Lower leg skin (tissue), 4 donors: Measurements from ENCODE around the gene MAX. TPM values are rescaled to one million over a fixed set of nuclear protein-coding genes. Genes with fewer than 3 reads are reported as not detected.

Experiments
- DNase-seq, 2 donors: peaks; one replicate each; pipeline ENCODE4 v3.0.0-alpha.2; 2019; ENCODE audit warnings: low spot score in 2 of 2
- H3K4me3 ChIP-seq: fragments of 200-600 bp; sonication (generic); 2 replicates; pipeline ENCODE4 v1.5.1; 2017; ENCODE audit warnings: mild to moderate bottlenecking, low read depth; ENCODE audit not compliant: poor library complexity, severe bottlenecking
- CTCF ChIP-seq, 3 donors: fragments of 450-650 bp; IDR thresholded peaks; one replicate each; pipeline ENCODE4 v1.5.1; 2016; ENCODE audit warnings: antibody characterized with exemption in 3 of 3, mild to moderate bottlenecking in 3 of 3, moderate library complexity in 2 of 3
- POLR2A ChIP-seq, 2 donors: fragments of 450-650 bp; IDR thresholded peaks; one replicate each; pipeline ENCODE4 v1.6.1; 2016 to 2017; ENCODE audit warnings: antibody characterized with exemption in 2 of 2, mild to moderate bottlenecking in 1 of 2, moderate library complexity in 1 of 2
- WGBS, 2 donors: methylation state at CpG; one replicate each; pipeline ENCODE4 v1.1.5; 2018; 5-methylcytosine and 5-hydroxymethylcytosine counted together
- intact Hi-C: fragments of 100-400 bp; cut with DNase I; formaldehyde crosslinking; loops from one replicate; pipeline ENCODE4 v1.15.0; 2023; ENCODE audit warnings: low total_unique reads
- total RNA-seq, 4 donors: library from RNA; depleted of rRNA; stranded (reverse); fragments of >200 nt; gene quantifications; one replicate each; pipeline ENCODE4 v1.1.0, GENCODE V29; 2016

MAX gene
- total RNA-seq, 4 donors from 2014 or later = 61.0 to 126 (median 65.6) TPM

- no peak for DNase-seq
- intact Hi-C loops = no loop called here
- WGBS, 2 donors = 68 to 72% methylated on average over 2 of the region's 2 CpGs
- no peak overlapping the region for H3K4me3 ChIP-seq
- TF ChIP-seq POLR2A (IDR thresholded peaks at IDR 0.05) (no peak), CTCF (IDR thresholded peaks at IDR 0.05) (no peak)
These were observed 21.2 kb downstream of the MAX start for GRCh38 chr14:65080960-65081747.

GRCh38 chr14:65079768-65080167, 22.5 kb downstream of the MAX start:
- WGBS, 2 donors = 72 to 83% methylated on average over 5 of the region's 5 CpGs
- intact Hi-C loops = no loop called here
- DNase-seq = no peak
- no peak for TF ChIP-seq CTCF (IDR thresholded peaks at IDR 0.05)
- no peak for TF ChIP-seq POLR2A (IDR thresholded peaks at IDR 0.05)
- H3K4me3 ChIP-seq = no peak overlapping the region

GRCh38 chr14:65079201-65079600, 23.1 kb downstream of the MAX start:
- WGBS, 2 donors = 46 to 70% methylated on average over 6 of the region's 6 CpGs
- TF ChIP-seq POLR2A (IDR thresholded peaks at IDR 0.05) = no peak
- no peak for TF ChIP-seq CTCF (IDR thresholded peaks at IDR 0.05)
- intact Hi-C loops = no loop called here
- no peak for DNase-seq
- no peak overlapping the region for H3K4me3 ChIP-seq

- no peak for DNase-seq
- intact Hi-C loops = no loop called here
- TF ChIP-seq POLR2A (IDR thresholded peaks at IDR 0.05) = no peak
- TF ChIP-seq CTCF (IDR thresholded peaks at IDR 0.05) = no peak
These were observed 25.0 kb downstream of the MAX start for GRCh38 chr14:65077318-65077717.

GRCh38 chr14:65075628-65076325, 26.5 kb downstream of the MAX start:
- intact Hi-C loops = no loop called here
- H3K4me3 ChIP-seq = no peak overlapping the region
- TF ChIP-seq CTCF (IDR thresholded peaks at IDR 0.05) (no peak), POLR2A (IDR thresholded peaks at IDR 0.05) (no peak)
- DNase-seq = no peak
- WGBS, 2 donors = 85 to 87% methylated on average over 17 of the region's 17 CpGs

More at GRCh38 chr14:65077318-65077717, 25.0 kb downstream of the MAX start:
- H3K4me3 ChIP-seq = no peak overlapping the region
- 90 to 100% methylated on average over 2 of the region's 2 CpGs for WGBS, 2 donors
